Mucosa of rectum (tissue), 2 donors: ENCODE results near the gene AMY2B.
"Not testable (repeated sequence)": the region's sequence is repeated elsewhere in the genome, so short reads cannot be mapped to it uniquely, and the experiment has no call there.

Experiments
- H3K27ac ChIP-seq, 2 donors: one replicate each; pipeline ENCODE4 v1.7.0; 2013; ENCODE audit warnings: inconsistent platforms in 2 of 2, low read depth in 2 of 2, low read length in 2 of 2
- H3K27me3 ChIP-seq, 2 donors: one replicate each; pipeline ENCODE4 v1.7.0; 2013; ENCODE audit warnings: low read length in 2 of 2; ENCODE audit not compliant: control insufficient read depth in 2 of 2, insufficient read depth in 2 of 2
- H3K36me3 ChIP-seq, 2 donors: one replicate each; pipeline ENCODE4 v1.7.0; 2013; ENCODE audit warnings: low read length in 2 of 2; ENCODE audit not compliant: control insufficient read depth in 2 of 2, insufficient read depth in 2 of 2
- H3K4me1 ChIP-seq, 2 donors: one replicate each; pipeline ENCODE4 v1.7.0; 2013; ENCODE audit warnings: low read length in 2 of 2, mild to moderate bottlenecking in 1 of 2; ENCODE audit not compliant: control insufficient read depth in 2 of 2, insufficient read depth in 2 of 2
- H3K4me3 ChIP-seq, 2 donors: one replicate each; pipeline ENCODE4 v1.7.0; 2013; ENCODE audit warnings: low read length in 2 of 2
- H3K9ac ChIP-seq, 2 donors: one replicate each; pipeline ENCODE4 v1.7.0; 2013; ENCODE audit warnings: low read length in 2 of 2, low read depth in 1 of 2, mild to moderate bottlenecking in 1 of 2
- H3K9me3 ChIP-seq, 2 donors: one replicate each; pipeline ENCODE4 v1.7.0; 2013; ENCODE audit warnings: low read length in 2 of 2; ENCODE audit not compliant: control insufficient read depth in 2 of 2
- donor health status: healthy.
- donor health status: Normal muscosa, but diverticular disease.

AMY2B gene

GRCh38 chr1:103616362-103616761 is 45.0 kb downstream of the AMY2B start:
- Histone ChIP-seq H3K27ac (no peak overlapping the region), H3K4me3 (no peak overlapping the region), H3K36me3 (no peaks in the 10 kb centered on the region), H3K27me3 (no peaks in the 10 kb centered on the region), H3K4me1 (no peaks in the 10 kb centered on the region), H3K9ac (no peak overlapping the region), H3K9me3 (no peaks in the 10 kb centered on the region)

- not testable (repeated sequence) for H3K9ac ChIP-seq, H3K4me3 ChIP-seq, H3K36me3 ChIP-seq, H3K4me1 ChIP-seq, H3K27ac ChIP-seq, H3K27me3 ChIP-seq, H3K9me3 ChIP-seq
Observed at GRCh38 chr1:103616994-103617477, 45.6 kb downstream of the AMY2B start, which contains the start of gene AMY2A. TSS of gene AMY2A (plus strand) at chr1:103617427. CDS start at chr1:103617441, 14 bp downstream.

GRCh38 chr1:103627436-103627835 is 56.0 kb downstream of the AMY2B start:
- H3K4me3 ChIP-seq, H3K9me3 ChIP-seq, H3K36me3 ChIP-seq, H3K27ac ChIP-seq, H3K4me1 ChIP-seq, H3K9ac ChIP-seq, H3K27me3 ChIP-seq: not testable (repeated sequence)
